Astrocyte (in vitro differentiated cells and primary cell): ENCODE data around the gene PYROXD2. TPM values are rescaled to one million over a fixed set of nuclear protein-coding genes. Genes with fewer than 3 reads are reported as not detected.

Experiments used
- DNase-seq: peaks from one replicate; pipeline ENCODE4 v3.0.0-alpha.2; 2010; ENCODE audit warnings: low read depth
- FAIRE-seq: peaks from 2 replicates; lab custom pipeline; 2011; peaks lifted over from hg19 to GRCh38; lab: Jason Lieb, UNC
- H2AFZ ChIP-seq: 2 replicates; pipeline ENCODE4 v1.6.0; 2012; ENCODE audit warnings: low read depth, low read length, inconsistent platforms
- H3K27ac ChIP-seq: 2 replicates; pipeline ENCODE4 v1.5.1; 2011; ENCODE audit warnings: low read depth, low read length, inconsistent platforms
- H3K27me3 ChIP-seq: 2 replicates; pipeline ENCODE4 v1.6.0; 2011; ENCODE audit warnings: low read length, inconsistent platforms; ENCODE audit not compliant: insufficient read depth
- H3K36me3 ChIP-seq: 2 replicates; pipeline ENCODE4 v1.5.1; 2011; ENCODE audit warnings: low read length, inconsistent platforms; ENCODE audit not compliant: insufficient read depth
- H3K4me1 ChIP-seq: 2 replicates; pipeline ENCODE4 v1.5.1; 2011; ENCODE audit warnings: low read length, inconsistent platforms; ENCODE audit not compliant: insufficient read depth
- H3K4me2 ChIP-seq: 2 replicates; pipeline ENCODE4 v1.6.0; 2012; ENCODE audit warnings: low read length, inconsistent platforms
- H3K4me3 ChIP-seq: 2 replicates; pipeline ENCODE4 v1.5.1; 2011; ENCODE audit warnings: low read depth, mild to moderate bottlenecking, low read length, inconsistent platforms; ENCODE audit not compliant: insufficient read depth
- H3K79me2 ChIP-seq: 2 replicates; pipeline ENCODE4 v1.6.0; 2012; ENCODE audit warnings: mild to moderate bottlenecking, low read length, inconsistent platforms; ENCODE audit not compliant: insufficient read depth
- H3K9ac ChIP-seq: 2 replicates; pipeline ENCODE4 v1.6.0; 2012; ENCODE audit warnings: mild to moderate bottlenecking, low read length, inconsistent platforms
- H3K9me3 ChIP-seq: 2 replicates; pipeline ENCODE4 v1.5.1; 2012; ENCODE audit warnings: low read depth, mild to moderate bottlenecking, low read length, inconsistent platforms; ENCODE audit not compliant: insufficient read depth
- H4K20me1 ChIP-seq: 2 replicates; pipeline ENCODE4 v1.6.0; 2012; ENCODE audit warnings: low read length, inconsistent platforms; ENCODE audit not compliant: insufficient read depth
- H3K27ac Mint-ChIP-seq: one replicate; pipeline ENCODE4 v1.8.0; 2021; ENCODE audit warnings: mild to moderate bottlenecking, mixed read lengths; ENCODE audit not compliant: unreplicated experiment
- H3K27me3 Mint-ChIP-seq: one replicate; pipeline ENCODE4 v1.8.0; 2021; ENCODE audit warnings: low read depth, mixed read lengths; ENCODE audit not compliant: unreplicated experiment
- H3K36me3 Mint-ChIP-seq: one replicate; pipeline ENCODE4 v1.8.0; 2021; ENCODE audit warnings: low read depth, mixed read lengths; ENCODE audit not compliant: unreplicated experiment
- H3K4me1 Mint-ChIP-seq: one replicate; pipeline ENCODE4 v1.8.0; 2021; ENCODE audit warnings: low read depth, mixed read lengths; ENCODE audit not compliant: unreplicated experiment
- H3K4me3 Mint-ChIP-seq: one replicate; pipeline ENCODE4 v1.8.0; 2021; ENCODE audit warnings: mild to moderate bottlenecking, moderate library complexity, mixed read lengths; ENCODE audit not compliant: unreplicated experiment
- H3K9me3 Mint-ChIP-seq: one replicate; pipeline ENCODE4 v1.8.0; 2021; ENCODE audit warnings: mild to moderate bottlenecking, mixed read lengths; ENCODE audit not compliant: unreplicated experiment
- CTCF ChIP-seq: IDR thresholded peaks from 2 replicates; pipeline ENCODE4 v1.5.1; 2011; ENCODE audit warnings: low read depth, mild to moderate bottlenecking, inconsistent platforms, low read length, moderate library complexity; ENCODE audit not compliant: insufficient read depth
- EZH2 ChIP-seq: IDR thresholded peaks from 2 replicates; pipeline ENCODE4 v1.6.1; 2012; ENCODE audit warnings: mild to moderate bottlenecking, low read length, inconsistent platforms; ENCODE audit not compliant: insufficient read depth
- total RNA-seq: library from RNA; stranded (reverse); gene quantifications from 2 replicates; pipeline ENCODE4 v1.2.1, GENCODE V29; 2021

PYROXD2 gene
- total RNA-seq, 1 donor from 2014 or later: 4.5 TPM

- Histone ChIP-seq H2AFZ (peak overlapping the region; percentile 97), H4K20me1 (peaks cover 17% of the 10 kb centered on the region), H3K9ac (peak overlapping the region; percentile 92), H3K36me3 (peaks cover 13% of the 10 kb centered on the region), H3K4me3 (peak overlapping the region; percentile 69), H3K4me2 (peak overlapping the region; percentile 84), H3K27ac (peak overlapping the region; percentile 64), H3K79me2 (peaks cover 25% of the 10 kb centered on the region), H3K4me1 (peaks cover 4% of the 10 kb centered on the region), H3K9me3 (no peaks in the 10 kb centered on the region), H3K27me3 (no peaks in the 10 kb centered on the region)
- H3K4me1 Mint-ChIP-seq: no peaks in the 10 kb centered on the region
- no peaks in the 10 kb centered on the region for H3K27me3 Mint-ChIP-seq
- peaks cover 9% of the 10 kb centered on the region for H3K36me3 Mint-ChIP-seq
- peaks cover 4% of the 10 kb centered on the region for H3K9me3 Mint-ChIP-seq
- H3K4me3 Mint-ChIP-seq: peak overlapping the region; percentile 88
- DNase-seq: peak; percentile 20
- no peak for TF ChIP-seq EZH2
- TF ChIP-seq CTCF: no peak
- peak overlapping the region; percentile 72 for H3K27ac Mint-ChIP-seq
- no peak for FAIRE-seq
Measured at GRCh38 chr10:98446151-98446660, 31.2 kb upstream of the PYROXD2 start.

DNA sequence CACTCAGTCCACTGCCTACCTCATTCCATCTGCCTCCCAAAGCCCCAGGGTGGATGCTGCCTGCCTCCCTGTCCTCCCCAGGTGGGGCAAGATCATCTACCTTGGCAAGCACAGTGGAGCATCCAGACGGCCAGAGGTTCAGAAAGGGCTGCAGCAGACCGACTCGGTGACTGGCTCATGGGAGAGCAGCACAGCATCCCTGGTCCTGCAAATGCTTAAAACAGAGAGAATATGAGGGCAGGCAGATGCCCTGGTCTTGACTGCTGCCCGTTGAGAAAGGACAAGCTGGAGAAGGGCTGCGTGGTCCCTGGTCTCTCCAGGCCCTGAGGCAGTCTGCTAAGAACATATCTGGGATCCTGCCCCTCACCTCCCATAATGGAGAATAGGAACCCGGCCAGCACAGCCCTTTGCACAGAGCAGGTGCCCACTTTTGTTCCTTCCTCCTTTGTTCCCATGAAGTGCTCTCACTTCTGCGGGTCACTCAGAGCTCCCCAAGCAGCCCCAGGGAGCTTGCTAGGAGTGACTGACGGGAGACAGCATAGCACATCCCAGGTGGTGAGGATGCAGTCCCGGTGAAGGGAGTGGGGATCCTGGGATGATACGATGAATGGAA lies 30.3 kb upstream of the PYROXD2 start:
- Histone ChIP-seq H2AFZ (no peak overlapping the region), H3K4me3 (peak overlapping the region; percentile 69), H3K27ac (no peak overlapping the region), H3K27me3 (no peaks in the 10 kb centered on the region), H4K20me1 (peaks cover 17% of the 10 kb centered on the region), H3K4me1 (peaks cover 4% of the 10 kb centered on the region), H3K9me3 (no peaks in the 10 kb centered on the region), H3K36me3 (peaks cover 16% of the 10 kb centered on the region), H3K79me2 (peaks cover 25% of the 10 kb centered on the region), H3K9ac (peak overlapping the region; percentile 92), H3K4me2 (peak overlapping the region; percentile 84)
- H3K4me3 Mint-ChIP-seq: peak overlapping the region; percentile 88
- TF ChIP-seq CTCF: no peak
- no peak for TF ChIP-seq EZH2
- H3K36me3 Mint-ChIP-seq: peaks cover 9% of the 10 kb centered on the region
- DNase-seq: no peak
- peaks cover 4% of the 10 kb centered on the region for H3K9me3 Mint-ChIP-seq
- H3K4me1 Mint-ChIP-seq: no peaks in the 10 kb centered on the region
- no peak overlapping the region for H3K27ac Mint-ChIP-seq
- no peaks in the 10 kb centered on the region for H3K27me3 Mint-ChIP-seq
- FAIRE-seq: no peak
